GM19238 (cell line): Measurements from ENCODE around the gene MLPH.
A peak's percentile ranks its signal among the peaks of the same experiment; 100 is the strongest.

ENCODE experiments used
- DNase-seq: peaks from one replicate; pipeline ENCODE4 v3.0.0; 2011; ENCODE audit warnings: low spot score; ENCODE audit not compliant: insufficient read length

Gene MLPH

DNA sequence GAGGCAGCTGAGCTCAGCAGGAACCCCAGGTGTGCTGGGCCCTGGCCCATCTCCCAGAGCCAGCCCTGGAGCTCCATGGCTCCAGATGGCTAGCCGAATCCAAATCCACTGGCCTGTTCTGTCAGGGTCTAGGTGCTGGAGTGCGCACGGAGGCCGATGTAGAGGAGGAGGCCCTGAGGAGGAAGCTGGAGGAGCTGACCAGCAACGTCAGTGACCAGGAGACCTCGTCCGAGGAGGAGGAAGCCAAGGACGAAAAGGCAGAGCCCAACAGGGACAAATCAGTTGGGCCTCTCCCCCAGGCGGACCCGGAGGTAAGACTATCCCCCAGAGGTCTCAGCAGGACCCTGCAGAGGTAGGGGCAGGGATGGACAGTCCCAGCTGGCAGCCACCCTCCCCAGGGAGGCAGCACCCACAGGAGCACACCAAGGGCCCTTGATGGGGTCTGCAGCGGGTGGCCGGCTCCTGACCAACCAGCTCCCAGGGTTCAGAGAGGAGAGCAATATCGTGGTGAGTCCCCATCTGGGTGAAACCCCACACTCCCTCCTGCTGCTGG is 53.2 kb downstream of the MLPH start:
- DNase-seq: no peak

DNA sequence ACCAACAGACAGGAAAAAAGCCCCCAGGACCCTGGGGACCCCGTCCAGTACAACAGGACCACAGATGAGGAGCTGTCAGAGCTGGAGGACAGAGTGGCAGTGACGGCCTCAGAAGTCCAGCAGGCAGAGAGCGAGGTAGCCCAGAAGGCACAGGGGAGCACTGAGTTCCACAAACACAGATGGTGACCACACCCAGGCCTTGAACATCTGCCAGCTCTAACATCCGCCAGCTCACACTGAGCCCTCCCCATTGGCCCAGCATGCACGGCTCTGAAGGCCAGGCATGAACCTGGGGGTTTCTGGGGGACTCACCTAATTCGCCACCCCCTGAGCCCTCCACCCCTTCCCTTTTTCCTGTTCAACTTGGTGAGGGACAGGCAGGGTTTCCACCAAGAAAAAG is 53.8 kb downstream of the MLPH start:
- no peak for DNase-seq

DNA sequence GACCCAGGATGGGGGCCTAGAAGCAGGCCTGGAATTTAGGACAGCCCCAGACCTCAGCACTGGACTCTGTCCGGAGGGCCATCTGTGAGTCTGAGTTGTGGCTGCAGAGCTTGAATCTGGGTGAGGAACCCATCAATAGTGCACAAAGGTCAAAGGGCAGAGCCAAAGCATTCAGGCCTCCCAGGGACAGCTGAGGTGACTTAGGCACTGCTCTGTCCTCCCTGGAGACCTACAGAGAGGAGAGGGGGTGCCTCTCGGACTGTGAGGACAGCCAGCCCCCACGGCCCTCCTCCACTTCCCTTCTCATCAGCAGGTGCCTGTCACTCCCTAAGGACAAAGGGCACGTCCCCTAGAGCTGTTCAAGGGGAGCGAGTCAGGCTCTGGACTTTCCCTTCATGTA is 54.2 kb downstream of the MLPH start:
- DNase-seq: no peak

DNA sequence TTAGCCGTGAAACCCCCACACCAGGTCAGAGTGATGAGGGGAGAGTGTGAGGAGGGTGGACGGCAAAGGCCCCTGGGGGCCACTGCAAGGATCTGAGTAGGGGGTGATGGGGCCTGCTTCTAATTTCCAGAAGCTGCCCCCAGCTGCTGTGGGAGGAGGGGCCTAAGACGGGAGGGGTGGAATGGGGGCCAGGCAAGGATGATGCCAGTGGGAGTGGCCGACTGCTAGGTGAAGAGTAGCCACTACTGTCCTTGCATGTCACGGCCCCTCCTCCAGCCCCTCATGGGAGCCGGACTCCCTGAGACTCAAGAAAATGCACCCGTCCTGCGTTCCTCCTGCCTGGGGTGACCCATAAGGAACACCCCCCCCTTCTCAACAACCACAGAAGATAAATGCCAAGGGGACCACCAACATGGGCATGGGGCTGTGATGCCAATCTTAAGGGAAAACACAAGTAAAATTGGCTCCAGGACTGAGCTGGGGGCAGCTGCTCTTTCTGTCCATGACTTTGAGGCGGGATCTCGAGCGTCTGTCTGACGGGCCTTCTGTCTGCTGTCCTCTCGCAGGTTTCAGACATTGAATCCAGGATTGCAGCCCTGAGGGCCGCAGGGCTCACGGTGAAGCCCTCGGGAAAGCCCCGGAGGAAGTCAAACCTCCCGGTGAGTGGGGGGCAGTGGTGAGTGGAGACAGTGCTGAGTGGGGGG is 55.1 kb downstream of the MLPH start:
- DNase-seq: no peak

DNA sequence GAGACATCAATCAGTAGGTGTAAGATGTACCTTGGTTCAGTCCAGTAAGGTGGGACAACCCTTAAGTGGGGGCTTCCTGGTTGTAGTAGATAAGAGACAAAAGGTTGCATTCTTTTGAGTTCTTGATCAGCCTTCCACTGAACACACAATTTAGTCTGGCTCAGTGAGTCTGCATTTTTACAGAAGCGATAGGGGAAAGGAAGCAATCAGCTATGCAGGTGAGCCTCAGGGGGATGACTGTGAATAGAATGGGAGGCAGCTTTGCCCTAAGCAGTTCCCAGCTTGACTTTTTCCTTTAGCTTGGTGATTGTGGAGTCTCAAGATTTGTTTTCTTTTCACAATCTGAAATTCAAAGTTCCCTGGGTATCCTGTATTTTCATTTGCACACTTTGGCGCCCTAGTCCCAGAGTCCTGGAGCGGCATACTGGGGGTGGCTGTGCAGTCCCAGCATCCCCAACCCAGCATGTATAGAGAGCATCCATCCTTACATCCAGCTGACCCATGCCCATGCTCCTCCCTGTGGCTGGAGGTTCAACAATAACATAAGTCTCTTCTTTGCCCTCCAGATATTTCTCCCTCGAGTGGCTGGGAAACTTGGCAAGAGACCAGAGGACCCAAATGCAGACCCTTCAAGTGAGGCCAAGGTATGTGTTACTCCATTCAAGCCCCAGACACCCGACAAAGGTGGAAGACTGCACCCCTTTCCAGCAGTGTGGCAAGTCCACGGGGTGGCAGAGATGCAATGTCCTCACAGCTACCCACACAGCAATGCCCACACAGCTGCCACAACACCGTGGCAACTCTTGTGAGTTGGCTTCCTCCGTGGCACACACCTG is 59.2 kb downstream of the MLPH start:
- no peak for DNase-seq

DNA sequence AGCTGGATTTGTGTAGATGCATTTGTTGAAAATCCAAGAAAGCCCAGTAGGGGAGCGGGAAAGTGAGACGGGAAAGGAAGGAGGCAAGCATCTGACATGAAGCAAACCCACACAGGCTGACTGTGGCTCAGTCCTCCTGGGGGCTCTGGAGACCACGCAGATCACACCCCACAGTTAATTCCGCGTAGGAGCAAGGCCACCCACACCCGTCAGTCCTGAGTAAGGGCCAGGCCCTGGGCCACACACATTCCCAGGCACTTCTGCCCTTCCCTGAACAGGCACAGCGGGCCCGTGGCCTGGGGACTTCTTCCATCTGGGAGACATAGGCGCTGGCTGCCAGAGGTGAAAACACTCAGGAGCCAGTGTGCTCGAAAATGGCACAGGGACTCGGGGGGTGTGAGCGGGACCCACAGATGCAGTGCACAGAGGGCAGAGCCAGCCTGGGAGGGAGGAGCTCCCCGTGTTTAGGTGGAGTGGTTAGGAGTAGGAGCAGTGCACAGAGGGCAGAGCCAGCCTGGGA is 59.9 kb downstream of the MLPH start:
- no peak for DNase-seq

DNA sequence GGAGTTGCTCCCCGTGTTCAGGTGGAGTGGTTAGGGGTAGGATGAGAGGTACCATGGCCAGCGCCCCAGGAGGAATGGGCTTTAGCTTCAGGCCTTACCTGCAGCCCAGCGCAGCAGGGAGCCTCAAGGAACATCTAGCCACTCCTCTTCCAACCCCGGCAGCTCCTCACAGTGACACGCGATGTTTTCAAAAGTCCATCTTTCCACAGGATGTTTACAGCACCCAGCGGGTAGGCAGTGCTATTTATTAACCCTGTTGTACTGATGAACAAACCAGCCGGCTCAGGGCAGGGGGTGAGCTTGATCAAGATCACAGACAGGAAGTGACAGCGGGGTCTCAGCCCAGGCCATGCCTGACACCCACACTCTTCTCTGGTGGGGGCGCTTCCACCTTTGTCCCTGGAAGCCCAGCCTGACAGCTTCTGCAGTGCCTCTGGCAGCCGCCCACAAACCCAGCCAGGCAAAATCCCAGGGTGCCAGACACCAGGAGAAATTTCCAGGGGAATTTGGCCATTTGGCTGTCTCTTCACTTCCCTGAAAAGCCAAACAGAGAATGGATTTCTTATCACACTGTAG is 60.9 kb downstream of the MLPH start:
- no peak for DNase-seq

DNA sequence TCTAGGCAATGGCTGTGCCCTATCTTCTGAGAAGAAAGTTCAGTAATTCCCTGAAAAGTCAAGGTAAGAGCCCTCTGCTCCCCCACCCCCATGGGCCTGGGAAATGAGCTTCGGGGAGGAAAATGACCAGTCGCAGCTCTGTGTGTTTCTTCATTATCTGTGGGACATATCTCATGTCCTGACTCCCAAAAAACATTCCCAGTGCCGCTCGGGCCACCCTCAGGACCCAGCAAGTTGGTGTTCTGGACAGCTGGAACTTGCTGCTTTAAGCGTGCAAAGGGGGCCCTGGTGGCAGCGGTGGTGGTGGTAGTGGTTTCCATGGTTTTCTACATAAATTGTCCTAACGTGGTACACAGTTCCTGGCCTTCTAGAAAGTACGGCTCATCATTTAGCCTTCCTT is 62.2 kb downstream of the MLPH start:
- no peak for DNase-seq

DNA sequence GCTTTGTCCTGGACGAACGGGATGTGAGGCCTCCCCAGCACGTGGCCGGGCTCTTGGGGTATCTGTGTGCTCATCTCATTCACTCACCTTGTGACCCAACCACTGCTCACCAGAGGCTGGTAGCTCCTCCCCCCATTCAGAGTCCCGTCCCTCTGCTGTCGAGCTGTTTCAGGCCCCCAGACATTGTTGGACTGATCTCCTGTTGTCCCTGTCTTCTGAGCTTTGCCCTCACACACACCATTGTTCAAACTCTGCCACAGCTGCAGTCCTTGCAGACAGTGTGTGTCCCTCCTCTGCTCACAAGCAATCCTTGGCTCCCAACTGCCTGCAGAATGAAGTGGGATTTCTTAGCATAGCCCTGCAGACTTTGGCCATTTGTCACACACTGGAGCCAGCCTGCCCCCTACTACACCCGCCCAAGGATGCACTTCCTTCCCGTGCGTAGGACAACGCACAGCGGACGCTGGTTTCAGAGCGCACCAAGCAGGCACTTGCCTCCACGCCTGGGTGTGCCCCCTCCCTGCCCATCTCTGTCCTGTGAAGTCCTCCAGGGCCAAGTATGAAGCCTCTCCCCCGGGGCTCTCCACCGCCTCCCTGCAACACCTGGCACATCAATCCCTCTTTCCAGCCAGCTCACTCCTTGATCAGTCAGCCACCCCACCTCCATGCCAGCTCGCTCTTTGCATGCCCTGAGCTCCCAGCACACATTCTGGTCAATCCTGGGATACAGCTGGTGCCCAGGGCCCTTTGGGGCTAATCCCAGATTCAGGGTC is 62.8 kb downstream of the MLPH start:
- DNase-seq: no peak

DNA sequence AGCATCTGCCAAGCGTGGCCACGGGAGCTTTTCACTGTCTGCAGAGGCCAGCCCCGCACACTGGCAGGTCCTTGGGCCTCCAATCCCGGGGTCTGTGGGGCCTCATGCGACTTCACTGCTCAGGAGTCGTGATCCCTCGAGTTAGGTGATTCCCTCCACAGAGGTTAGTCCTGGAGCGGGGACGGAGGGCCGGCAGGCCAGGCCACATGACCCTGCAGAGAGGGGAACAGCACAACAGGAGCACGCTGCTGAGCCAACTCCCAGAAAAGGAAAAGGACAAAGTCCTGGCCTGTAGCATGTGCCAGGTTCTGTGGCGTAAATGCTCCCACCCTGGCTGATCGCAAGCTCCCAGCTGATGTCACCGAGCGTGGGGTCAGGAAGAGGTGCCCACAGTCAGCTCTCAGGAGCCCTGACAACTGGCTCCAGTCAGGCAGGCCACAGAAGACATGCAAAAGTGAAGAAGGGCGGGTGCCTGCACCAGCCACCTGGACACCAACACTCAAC is 64.1 kb downstream of the MLPH start:
- DNase-seq: no peak

DNA sequence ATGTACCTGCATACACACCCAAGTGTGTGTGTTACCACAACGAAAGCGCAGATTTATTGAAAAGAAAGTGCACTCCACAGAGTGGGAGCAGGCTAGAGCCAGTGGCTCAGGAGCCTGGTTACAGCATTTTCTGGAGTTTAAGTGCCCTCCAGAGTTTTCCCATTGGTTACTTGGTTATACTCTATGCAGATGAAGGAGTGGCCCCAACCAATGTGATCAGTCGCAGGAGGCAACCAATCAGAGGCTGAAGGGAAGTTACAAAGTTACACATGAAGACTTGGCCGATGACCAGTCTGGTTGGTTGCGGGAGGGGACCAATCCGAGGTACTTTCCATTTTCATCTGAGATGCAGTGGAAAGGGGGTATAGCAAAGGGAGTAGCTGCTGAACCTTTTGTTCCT is 65.9 kb downstream of the MLPH start:
- no peak for DNase-seq

DNA sequence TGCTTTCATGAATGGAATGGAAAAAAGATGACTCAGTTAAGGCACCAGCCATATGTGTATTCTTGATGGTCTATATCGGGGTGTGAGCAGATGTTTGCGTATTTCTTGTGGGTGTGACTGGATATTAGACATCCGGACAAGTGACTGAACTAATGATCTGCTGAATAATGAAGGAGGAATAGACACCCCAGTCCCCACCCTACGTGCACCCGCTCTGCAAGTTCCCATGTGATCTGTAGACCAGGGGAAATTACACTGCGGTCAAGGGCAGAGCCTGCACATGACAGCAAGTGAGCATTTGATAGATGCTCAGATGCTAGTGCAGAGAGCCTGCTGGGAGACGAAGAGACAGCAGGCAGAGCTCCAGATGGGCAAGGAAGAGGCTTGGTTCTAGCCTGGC is 66.9 kb downstream of the MLPH start:
- DNase-seq: no peak

DNA sequence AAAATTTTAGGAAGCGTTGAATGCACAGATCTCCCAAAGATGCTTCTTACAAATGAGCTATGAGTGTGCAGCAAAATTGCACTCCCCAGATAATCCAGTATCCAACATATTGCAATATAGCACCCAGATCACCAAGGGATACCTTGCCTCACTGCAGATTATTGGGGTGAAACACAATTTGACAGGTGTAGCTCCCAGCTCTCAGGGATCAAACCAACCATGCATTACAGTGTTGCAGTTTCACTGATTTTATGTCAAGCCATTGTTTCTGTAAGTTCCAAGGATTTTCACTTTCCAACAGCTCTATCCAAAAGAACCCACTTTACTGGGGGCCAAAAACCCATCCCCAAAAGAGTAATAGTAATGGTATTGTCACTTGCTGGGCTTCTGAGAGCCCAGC is 68.5 kb downstream of the MLPH start:
- no peak for DNase-seq

DNA sequence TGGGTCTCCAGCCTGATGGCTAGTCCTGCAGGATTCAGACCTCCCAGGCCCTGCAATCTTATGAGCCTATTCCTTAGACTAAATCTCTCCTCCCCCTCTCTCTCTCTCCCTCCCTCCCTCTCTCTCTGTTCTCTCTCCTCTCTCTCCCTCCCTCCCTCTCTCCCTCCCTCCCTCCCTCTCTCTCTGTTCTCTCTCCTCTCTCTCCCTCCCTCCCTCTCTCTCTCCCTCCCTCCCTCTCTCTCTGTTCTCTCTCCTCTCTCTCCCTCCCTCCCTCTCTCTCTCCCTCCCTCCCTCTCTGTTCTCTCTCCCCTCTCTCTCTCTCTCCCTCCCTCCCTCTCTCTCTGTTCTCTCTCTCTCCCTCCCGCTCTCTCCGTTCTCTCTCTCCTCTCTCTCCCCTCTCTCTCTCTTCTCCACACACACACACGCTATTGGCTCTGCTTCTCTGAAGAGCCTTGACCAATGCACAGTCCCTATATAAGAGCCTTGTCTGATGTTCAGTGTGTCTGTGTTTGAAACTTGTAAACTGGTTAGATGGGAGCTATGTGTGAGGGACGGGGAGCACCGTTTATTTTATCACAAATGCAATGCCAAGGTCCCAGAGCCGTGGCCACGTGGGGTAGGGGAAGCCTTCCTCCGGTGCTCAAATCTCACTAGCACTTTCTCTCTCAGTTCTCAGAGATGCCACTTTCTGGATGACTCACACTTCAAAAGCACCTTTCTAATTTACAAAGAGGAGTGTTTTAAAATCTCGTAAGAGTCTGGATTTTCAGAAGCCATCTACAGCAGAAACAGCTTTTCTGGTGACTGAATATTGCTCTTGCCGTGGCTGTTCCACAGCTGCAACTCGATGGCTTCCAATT is 70.0 kb downstream of the MLPH start:
- peak; percentile 79 for DNase-seq

DNA sequence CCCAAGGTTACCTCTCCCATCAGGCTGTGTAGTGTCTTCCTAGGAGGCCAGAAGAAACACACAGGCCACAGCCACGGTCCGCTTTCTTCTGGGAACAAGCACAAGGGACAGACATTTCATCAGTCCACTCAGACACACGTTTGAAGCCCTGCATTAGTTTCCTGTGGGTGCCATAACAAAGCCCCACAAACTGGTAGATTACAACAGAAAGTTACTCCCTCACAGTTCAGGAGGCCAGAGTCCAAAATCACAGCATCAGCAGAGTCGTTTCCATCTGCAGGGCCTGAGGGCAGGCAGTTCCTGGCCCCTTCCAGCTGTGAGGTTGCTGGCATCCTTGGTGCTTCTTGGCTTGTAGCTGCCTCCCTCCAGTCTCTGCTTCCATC is 70.6 kb downstream of the MLPH start:
- no peak for DNase-seq

DNA sequence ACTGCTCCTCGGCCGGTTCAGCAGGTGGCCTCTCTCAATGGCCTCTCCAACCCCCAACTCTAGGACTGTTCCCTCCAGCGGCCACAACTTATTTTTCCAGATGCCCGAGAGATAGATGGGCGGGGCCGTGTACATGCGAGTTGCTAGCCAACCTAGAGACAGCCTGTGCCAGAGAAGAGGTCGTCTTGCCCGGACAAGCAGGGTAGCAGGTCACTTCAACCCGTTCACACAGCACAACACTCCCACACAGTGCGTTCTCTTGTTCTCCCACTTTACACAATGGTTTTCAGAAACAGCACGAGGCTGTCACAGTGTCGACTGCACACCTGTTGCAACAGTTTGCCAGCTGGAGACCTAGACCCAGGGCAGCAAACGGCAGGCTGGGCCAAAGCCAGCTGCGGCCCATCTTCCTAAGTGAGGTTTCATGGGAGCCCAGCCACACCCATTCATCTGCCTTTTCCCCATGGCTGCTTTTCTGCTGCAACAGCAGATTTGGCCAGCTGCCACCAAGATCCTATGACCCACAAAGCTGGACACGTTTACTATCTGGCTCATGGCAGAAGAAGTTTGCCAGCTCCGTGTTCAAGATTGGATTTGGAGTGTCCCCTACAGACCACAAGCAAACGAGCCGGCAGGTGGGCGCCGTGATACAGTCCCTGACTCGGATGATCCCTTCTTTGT is 72.0 kb downstream of the MLPH start:
- no peak for DNase-seq

DNA sequence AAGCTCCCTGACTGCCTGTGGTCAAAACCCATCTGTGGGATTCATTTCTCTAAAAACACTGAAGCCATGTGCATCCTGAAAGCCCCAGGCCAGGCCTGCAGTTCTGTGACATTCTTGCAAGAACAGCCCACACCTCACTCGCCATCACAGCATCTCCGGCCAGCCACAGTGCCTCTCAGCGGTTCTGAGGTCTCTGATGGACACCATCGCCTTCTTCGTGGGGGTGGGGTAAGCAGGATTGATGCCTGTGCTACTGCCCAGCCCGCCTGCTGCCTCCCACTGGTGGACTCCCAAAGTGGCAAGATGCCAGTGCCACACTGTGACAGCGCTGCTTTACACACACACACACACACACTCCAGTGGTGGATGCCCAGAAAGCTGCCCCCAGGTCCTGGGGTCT is 74.2 kb downstream of the MLPH start:
- DNase-seq: no peak

DNA sequence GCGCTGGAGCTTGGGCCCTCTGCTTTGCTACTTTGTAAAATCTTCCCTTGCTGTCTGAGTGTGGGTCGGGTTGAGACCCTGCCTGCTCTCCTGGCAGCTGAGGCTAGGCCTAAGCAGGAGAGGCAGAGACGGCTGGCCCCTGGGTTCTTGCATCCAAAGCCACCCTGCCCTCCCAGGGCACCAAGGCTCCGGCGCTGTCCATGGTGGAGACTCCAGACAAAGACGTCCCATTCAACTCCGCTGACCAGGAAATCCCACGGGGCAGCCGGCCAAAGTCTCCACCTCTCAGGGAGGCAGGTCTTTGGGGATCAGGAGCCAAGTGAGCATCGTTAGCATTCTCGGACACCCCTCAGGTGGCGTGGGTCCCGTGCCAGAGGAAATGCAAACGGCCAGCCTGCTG is 76.8 kb downstream of the MLPH start:
- DNase-seq: no peak

DNA sequence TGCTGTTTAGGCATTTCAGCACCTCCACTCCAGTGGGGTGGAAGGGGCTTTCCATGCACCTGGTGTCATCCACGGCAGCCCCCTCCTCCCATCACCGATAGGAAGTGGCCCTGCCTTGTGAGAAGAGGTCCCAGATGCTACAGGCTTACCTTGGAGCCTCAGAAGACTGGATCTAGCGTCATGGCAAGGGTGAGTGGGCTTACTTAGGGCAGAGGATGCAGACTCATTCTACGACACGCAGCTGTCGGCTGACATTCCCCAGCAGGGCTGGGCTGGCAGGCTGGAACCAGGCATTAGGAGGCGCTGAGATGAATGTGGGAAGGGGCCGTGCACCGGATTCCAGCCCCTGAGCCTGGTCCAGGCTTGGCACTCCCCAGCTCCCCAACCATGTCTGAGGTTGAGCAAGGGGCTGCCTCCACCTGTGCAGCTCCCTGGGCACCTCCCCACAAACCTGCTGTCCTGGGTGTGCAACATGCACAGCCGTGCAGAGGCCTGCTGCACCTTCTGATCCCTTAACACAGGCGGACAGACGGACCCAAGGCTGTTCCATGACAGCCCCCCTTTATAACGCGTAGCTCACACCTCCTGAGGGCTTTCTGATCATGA is 77.6 kb downstream of the MLPH start:
- DNase-seq: no peak
